Activated T-helper 1 cell treated with anti-CD3 and anti-CD28 coated beads, Interleukin-2, amount 50 U/mL, for 16 hours (primary cell): ENCODE data around the gene LTA4H.
"Not testable (repeated sequence)": the region's sequence is repeated elsewhere in the genome, so short reads cannot be mapped to it uniquely, and the experiment has no call there.

ENCODE experiments used
- DNase-seq, 2 donors: peaks; one replicate each; pipeline ENCODE4 v3.0.0-alpha.2; 2020; ENCODE audit warnings: low read depth in 1 of 2, low spot score in 1 of 2

The LTA4H gene

GRCh38 chr12:95993907-95994306, 41.5 kb downstream of the LTA4H start:
- DNase-seq, result no peak

DNA sequence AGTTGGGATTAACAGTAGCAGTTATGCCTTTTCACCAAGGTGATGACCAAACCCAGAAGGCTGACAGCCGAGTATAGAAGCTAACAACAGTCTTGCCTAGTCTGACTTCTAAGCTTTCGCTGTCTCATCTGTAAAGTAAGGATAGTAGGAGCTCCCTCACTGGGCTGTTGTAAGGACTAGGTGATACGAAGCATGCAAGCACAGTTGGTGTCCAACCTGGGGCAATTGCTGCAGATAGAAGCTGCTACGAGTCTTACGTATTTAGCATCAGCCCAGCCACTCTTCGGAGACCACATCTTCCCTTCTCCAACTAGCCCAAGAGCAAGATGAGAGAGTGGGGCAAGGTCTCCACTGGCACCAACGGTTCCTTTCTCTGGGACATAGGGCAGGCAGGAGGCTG, 45.3 kb downstream of the LTA4H start:
- DNase-seq, result no peak

DNA sequence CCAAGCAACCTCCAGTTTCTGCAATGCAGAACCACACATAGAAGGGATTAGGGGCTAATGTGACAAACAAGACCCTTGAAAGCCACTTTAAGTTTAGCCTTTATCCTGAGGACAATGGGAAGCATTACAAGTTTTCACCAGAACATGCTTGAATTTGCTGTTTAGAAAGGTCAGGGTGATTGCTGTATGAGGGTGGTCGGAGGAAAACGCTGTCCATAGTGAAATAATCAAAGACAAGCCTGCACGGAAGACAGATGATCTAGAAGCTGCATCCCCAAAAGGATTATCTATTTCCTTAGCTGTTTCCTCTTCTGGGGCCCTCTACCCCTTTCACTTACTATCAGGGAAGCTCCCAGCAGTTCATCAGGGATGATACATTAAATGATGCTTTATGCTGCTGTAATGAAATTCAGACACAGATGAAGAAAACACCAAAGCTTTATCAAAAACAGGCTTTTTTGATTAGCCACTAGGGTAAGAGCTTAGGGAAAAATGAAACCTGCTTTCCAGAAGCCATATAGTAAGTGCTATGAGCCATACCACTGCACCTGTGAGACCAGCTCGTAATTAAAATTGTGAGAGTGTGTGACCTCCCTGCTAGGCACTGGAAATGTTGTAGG, 45.8 kb downstream of the LTA4H start:
- DNase-seq, result no peak

- no peak for DNase-seq
Measured at GRCh38 chr12:95988506-95989275, 46.7 kb downstream of the LTA4H start.

GRCh38 chr12:95986635-95987570, 48.5 kb downstream of the LTA4H start:
- DNase-seq, result no peak

- no peak for DNase-seq
Measured at GRCh38 chr12:95984682-95985081, 50.7 kb downstream of the LTA4H start.

DNA sequence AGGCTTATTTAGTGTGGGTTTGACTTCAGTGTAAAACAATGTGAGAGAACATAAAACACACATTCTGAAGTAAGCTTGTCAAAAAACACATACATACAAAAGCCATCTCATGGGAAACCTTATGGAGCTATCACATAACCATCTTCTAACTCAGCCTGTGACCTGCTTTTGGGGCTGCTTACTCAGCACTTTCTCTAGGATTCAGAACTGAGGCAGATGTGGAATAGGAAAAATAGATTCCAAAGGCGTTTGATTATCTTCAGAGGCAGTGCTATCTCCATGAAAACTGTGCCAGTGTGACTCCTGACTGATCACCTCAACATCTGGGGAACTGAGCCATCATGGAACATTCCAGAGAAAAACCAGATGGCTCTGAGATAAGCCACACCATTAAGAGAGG, 52.8 kb downstream of the LTA4H start:
- DNase-seq, result no peak

DNA sequence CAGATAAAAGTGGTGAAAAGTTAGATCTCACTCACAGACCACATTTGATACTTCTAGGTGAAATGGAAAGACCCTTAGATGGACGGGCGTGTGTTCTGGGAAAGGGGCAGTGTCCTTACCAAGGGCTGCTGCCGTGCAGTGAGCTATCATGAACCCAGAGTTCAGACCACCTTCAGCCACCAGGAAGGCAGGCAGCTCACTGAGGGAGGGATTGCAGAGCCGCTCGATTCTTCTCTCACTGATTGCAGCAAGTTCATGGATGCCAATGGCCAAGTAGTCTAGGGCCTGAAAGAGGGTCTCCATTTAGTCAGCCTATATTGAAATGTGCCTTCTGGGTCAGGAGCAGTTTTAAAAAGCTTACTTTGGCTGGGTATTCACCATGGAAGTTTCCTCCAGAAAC, 55.0 kb downstream of the LTA4H start:
- no peak for DNase-seq

DNA sequence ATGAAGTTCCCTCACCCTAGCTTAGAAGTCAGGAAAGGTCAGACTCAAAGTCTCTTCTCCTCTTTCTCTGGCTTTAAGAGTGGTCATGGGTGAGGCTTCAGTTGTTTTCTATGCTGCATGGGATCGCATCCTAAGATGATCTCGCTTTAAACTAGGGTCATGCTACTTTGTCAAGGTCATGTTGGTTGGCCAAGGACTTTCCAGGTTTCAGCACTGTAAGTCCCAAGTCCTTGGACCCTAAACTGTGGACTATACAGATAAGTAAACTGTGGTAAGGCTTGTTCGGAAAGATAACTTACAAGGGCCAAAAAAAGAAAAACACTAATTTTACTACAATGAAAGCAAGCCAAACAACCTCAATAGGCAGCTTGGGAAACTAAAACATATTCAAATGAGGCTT, 56.6 kb downstream of the LTA4H start:
- no peak for DNase-seq

DNA sequence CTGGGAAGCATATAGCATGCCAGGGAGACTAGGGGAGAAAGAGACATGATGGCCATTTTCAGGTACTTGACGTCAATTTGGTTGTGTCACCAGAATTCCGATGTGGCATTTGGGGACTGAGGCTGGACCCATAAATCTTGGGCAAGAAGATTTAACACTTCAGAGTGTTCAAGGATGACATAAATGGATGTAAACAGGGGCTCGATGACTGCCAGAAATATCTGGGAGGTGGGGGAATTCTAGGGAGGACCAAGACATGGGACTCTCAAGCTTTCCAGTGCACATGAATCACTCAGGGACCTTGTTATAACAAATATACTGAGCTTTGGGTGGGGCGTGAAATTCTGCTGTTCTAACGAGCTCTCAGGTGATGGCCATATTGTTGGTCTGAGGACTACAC, 57.0 kb downstream of the LTA4H start:
- DNase-seq, result no peak

GRCh38 chr12:95977764-95978305, 57.6 kb downstream of the LTA4H start:
- DNase-seq, result no peak

DNA sequence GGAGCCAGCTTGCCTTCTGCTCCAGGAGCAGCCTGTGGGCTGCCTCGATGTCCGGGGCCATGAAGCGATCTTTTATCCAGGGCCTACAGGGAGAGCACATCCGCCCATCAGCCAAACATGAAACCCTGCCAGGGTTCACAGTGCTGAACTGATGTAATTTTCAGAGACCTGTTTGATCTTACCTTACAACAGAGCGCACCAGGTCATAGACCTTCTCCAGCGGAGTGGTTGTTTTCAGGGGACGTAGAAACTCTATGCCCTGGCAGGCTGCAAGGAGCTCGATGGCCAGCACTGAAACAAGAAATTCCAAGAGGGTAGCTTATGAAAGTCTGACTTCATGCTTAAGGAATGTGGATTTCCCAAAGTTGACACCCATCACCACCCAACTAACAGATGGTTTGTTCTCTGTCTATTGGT, 59.0 kb downstream of the LTA4H start:
- DNase-seq, result no peak

DNA sequence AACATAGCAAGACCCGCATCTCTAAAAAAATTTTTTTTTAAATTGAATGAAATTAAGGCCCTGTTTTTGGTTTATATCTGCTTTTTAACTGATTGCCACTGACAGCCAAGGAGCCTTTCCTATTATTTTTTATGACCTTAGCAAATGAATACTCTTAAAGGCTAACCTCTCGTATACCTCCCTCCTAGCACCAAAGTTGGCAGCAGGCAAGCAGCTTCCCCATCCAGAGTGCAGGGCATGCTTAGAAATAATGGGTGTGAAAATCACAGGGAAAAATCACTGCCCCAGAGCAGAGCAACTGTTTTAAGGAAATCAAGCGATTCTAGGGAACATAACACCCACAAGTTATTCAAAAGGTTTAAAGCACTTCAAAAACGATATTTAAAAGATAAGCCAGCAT, 59.9 kb downstream of the LTA4H start:
- no peak for DNase-seq

DNA sequence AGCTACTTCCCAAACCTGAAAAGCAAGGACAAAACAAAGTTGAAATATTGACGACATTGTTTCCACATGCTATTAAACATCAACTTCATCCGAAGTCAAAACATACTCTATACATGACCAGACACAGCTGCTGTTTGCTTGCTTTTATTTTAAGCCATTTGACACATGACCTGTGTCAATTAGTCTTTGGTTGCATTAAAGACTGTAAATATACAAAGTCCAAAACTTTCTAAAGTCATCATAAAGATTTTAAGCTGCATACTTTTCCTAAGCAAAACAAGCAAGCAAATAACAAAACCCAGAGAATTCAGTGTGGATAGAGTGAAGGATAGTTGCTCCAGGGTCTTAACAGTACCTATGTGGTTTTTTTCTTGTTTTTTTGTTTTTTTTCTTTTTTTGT, 61.0 kb downstream of the LTA4H start:
- no peak for DNase-seq

DNA sequence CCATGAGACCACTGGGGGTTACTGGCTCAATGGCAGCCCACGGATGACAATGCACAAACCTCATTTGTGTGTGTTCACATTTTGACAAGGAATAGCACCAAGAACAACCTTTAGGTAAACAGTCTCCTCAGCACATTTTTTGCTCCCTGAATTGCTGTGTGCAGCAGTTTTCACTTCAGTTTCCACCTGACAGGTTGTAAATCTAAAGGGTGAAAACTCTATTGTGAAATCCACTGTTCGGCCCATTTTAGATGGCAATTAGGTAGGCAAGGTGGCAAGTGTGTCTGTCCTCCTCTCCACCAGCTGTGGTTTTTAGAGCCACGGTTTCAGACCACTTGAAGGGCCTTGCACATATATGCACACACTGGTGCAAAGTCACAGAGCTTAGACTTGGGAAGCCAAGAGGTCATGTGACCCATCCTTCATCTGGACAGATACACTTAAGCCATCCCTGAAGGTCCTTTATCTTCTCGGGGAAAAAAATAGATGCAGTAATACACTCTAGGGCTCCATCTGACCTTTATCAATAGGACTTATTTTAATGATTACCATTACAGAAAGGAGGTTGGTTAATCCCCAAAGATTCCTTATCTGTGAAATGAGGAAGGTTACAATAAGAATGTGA, 62.4 kb downstream of the LTA4H start:
- DNase-seq, result no peak

GRCh38 chr12:95970905-95971304, 64.5 kb downstream of the LTA4H start:
- DNase-seq, result no peak

DNA sequence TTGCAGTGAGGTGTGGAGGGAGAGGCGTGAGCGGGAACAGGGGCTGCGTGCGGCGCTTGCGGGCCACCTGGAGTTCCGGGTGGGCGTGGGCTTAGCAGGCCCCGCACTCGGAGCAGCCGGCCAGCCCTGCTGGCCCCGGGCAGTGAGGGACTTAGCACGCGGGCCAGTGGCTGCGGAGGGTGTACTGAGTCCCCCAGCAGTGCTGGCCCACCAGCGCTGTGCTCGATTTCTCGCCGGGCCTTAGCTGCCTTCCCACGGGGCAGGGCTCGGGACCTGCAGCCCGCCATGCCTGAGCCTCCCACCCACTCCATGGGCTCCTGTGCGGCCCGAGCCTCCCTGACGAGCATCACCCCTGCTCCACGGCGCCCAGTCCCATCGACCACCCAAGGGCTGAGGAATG, 66.3 kb downstream of the LTA4H start:
- not testable (repeated sequence) for DNase-seq

- DNase-seq, result no peak
Measured at GRCh38 chr12:95967301-95967700, 68.1 kb downstream of the LTA4H start.

DNA sequence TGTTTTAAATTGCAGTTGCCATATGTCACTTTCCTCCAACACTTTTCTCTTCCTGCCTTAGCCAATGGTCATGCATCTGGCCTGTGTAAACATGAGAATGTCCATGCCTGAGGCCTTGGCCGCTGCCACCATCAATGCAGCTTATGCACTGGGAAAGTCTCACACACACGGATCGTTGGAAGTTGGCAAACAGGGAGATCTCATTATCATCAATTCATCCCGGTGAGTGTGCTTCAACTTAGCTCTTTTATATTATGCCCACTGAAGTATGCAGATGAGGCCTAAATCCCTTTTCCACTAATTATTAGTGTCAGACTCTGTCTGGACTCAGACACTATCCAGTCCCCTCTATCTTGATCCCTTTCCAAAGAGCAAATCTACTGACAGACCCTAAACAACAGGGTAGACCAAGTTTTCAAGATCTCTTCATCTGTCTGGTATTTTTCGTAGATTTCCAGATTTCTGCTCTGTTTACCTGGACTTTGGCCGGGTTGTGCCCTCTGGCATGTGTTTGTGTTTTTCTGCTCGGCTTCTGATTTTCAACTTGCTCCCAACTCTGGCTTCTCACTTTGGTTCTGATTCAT, 69.0 kb downstream of the LTA4H start:
- DNase-seq, result no peak

DNA sequence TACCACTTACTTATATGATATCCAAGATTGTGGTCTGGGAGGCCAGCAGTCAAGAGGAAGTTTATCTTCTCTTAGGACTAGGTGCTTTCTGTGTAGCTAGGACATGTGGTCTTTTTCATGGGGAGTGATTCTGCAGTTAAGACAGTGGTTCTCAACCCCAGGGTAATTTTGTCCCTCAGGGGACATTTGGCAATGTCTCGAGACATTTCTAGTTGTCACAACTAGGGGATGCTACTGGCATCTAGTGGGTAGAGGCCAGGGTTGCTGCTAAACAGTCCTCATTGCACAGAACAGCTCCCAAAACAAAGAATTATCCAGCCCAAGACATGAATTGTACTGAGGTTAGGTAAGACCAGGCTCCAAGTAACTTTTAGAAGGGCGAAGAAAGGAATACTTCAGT, 72.3 kb downstream of the LTA4H start:
- DNase-seq, result no peak

DNA sequence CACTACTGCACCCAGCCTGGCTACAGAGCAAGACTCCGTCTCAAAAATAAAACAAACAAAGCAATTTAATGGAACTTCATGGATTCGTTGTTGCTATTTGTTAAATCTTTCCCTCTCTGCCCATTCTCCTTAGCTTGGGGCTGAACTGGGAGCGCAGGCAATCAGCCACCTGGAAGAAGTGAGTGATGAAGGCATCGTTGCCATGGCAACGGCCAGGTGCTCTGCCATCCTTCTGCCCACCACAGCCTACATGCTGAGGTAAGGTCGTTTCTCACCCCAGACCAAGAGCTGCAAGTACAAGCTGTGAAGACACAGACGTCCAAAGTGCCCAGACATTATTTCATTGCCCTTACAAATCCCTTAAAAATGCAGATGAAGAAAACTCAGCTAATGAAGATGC, 73.2 kb downstream of the LTA4H start:
- DNase-seq, result no peak
